ENCODE measurements around the gene GREM2. TPM values are rescaled to one million over a fixed set of nuclear protein-coding genes. Genes with fewer than 3 reads are reported as not detected.

GREM2 gene
- total RNA-seq, 1 experiment from 2014 or later = not detected

GRCh38 chr1:240500647-240501046 lies 111.3 kb downstream of the GREM2 start:
- Histone ChIP-seq H3K36me3 (ENCODE audit: low read depth) (no peaks in the 10 kb centered on the region), H3K4me3 (no peak overlapping the region), H3K27me3 (ENCODE audit: insufficient read depth, low read depth) (no peaks in the 10 kb centered on the region), H3K9me3 (ENCODE audit: insufficient read depth, low read depth) (no peaks in the 10 kb centered on the region), H3F3A (ENCODE audit: insufficient read depth, low read depth) (no peaks in the 10 kb centered on the region), H3K27ac (no peak overlapping the region), H3K79me2 (ENCODE audit: low read depth) (no peaks in the 10 kb centered on the region), H4K20me1 (ENCODE audit: insufficient read depth) (no peaks in the 10 kb centered on the region), H3K9me2 (ENCODE audit: insufficient read depth) (no peaks in the 10 kb centered on the region), H3K4me1 (replicated peaks; ENCODE audit: insufficient read depth) (no peaks in the 10 kb centered on the region), H3K4me2 (no peak overlapping the region), H2AFZ (no peak overlapping the region)
- ChIA-PET CTCF (no interaction called here), POLR2A (ENCODE audit: unreplicated experiment) (no interaction called here)
- BruUV-seq (replicated peaks) = no TSS peak
- DNase-seq = no peak
- intact Hi-C loops (cut with micrococcal nuclease; ENCODE audit: unreplicated experiment) = no loop called here
- no peak for TF ChIP-seq EZH2 (IDR thresholded peaks at IDR 0.05; ENCODE audit: low read depth)
- TF ChIP-seq CTCF (conservative IDR thresholded peaks at IDR 0.05) = no peak

GRCh38 chr1:240499012-240499411 lies 112.9 kb downstream of the GREM2 start:
- no peak overlapping the region for H3K4me2 ChIP-seq
- no peaks in the 10 kb centered on the region for H3K9me2 ChIP-seq (ENCODE audit: insufficient read depth)
- BruUV-seq (replicated peaks) = no TSS peak
- CTCF ChIA-PET = no interaction called here
- POLR2A ChIA-PET (ENCODE audit: unreplicated experiment) = no interaction called here
- TF ChIP-seq EZH2 (IDR thresholded peaks at IDR 0.05; ENCODE audit: low read depth) = no peak
- TF ChIP-seq CTCF (conservative IDR thresholded peaks at IDR 0.05) = no peak
- H3F3A ChIP-seq (ENCODE audit: insufficient read depth, low read depth) = no peaks in the 10 kb centered on the region
- DNase-seq = no peak
- intact Hi-C loops (cut with micrococcal nuclease; ENCODE audit: unreplicated experiment) = no loop called here
- H3K9me3 ChIP-seq (ENCODE audit: insufficient read depth, low read depth) = no peaks in the 10 kb centered on the region
- no peaks in the 10 kb centered on the region for H4K20me1 ChIP-seq (ENCODE audit: insufficient read depth)
- H3K79me2 ChIP-seq (ENCODE audit: low read depth) = no peaks in the 10 kb centered on the region
- H2AFZ ChIP-seq = no peak overlapping the region
- H3K4me3 ChIP-seq = no peak overlapping the region
- no peaks in the 10 kb centered on the region for H3K4me1 ChIP-seq (replicated peaks; ENCODE audit: insufficient read depth)
- H3K27ac ChIP-seq = no peak overlapping the region
- H3K27me3 ChIP-seq (ENCODE audit: insufficient read depth, low read depth) = no peaks in the 10 kb centered on the region
- no peaks in the 10 kb centered on the region for H3K36me3 ChIP-seq (ENCODE audit: low read depth)

GRCh38 chr1:240498335-240498734 lies 113.6 kb downstream of the GREM2 start:
- H3K27me3 ChIP-seq (ENCODE audit: insufficient read depth, low read depth) = no peaks in the 10 kb centered on the region
- ChIA-PET CTCF (no interaction called here), POLR2A (ENCODE audit: unreplicated experiment) (no interaction called here)
- H3K9me2 ChIP-seq (ENCODE audit: insufficient read depth) = no peaks in the 10 kb centered on the region
- no TSS peak for BruUV-seq (replicated peaks)
- no peak for DNase-seq
- no peaks in the 10 kb centered on the region for H3K4me1 ChIP-seq (replicated peaks; ENCODE audit: insufficient read depth)
- H3K36me3 ChIP-seq (ENCODE audit: low read depth) = no peaks in the 10 kb centered on the region
- H4K20me1 ChIP-seq (ENCODE audit: insufficient read depth) = no peaks in the 10 kb centered on the region
- no peaks in the 10 kb centered on the region for H3K79me2 ChIP-seq (ENCODE audit: low read depth)
- no peak overlapping the region for H3K27ac ChIP-seq
- H3K4me2 ChIP-seq = no peak overlapping the region
- TF ChIP-seq CTCF (conservative IDR thresholded peaks at IDR 0.05) (no peak), EZH2 (IDR thresholded peaks at IDR 0.05; ENCODE audit: low read depth) (no peak)
- H2AFZ ChIP-seq = no peak overlapping the region
- H3K4me3 ChIP-seq = no peak overlapping the region
- intact Hi-C loops (cut with micrococcal nuclease; ENCODE audit: unreplicated experiment) = no loop called here
- H3K9me3 ChIP-seq (ENCODE audit: insufficient read depth, low read depth) = no peaks in the 10 kb centered on the region
- H3F3A ChIP-seq (ENCODE audit: insufficient read depth, low read depth) = no peaks in the 10 kb centered on the region
